IPS-NIHi7 (cell line): Measurements from ENCODE around the gene BASP1.
"Not testable (repeated sequence)": the region's sequence is repeated elsewhere in the genome, so short reads cannot be mapped to it uniquely, and the experiment has no call there.

ENCODE experiments used
- DNase-seq: peaks from one replicate; pipeline ENCODE4 v3.0.0; 2012; ENCODE audit warnings: mixed read lengths; ENCODE audit errors: extremely low spot score

BASP1 gene

DNA sequence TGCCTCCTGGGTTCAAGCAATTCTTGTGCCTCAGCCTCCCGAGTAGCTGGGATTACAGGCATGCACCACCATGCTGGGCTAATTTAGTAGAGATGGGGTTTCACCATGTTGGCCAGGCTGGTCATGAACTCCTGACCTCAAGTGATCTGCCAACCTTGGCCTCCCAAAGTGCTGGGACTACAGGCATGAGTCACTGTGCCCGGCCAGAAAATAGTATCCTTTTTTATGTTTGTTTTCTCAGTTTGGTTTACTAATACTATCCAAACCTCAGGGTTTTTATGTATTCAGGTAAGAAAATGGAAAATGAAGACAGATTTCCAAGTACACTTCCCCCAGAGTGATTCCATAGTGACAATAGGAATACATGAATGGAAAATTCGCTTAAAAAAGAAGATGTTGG lies 101.7 kb downstream of the BASP1 start:
- not testable (repeated sequence) for DNase-seq

DNA sequence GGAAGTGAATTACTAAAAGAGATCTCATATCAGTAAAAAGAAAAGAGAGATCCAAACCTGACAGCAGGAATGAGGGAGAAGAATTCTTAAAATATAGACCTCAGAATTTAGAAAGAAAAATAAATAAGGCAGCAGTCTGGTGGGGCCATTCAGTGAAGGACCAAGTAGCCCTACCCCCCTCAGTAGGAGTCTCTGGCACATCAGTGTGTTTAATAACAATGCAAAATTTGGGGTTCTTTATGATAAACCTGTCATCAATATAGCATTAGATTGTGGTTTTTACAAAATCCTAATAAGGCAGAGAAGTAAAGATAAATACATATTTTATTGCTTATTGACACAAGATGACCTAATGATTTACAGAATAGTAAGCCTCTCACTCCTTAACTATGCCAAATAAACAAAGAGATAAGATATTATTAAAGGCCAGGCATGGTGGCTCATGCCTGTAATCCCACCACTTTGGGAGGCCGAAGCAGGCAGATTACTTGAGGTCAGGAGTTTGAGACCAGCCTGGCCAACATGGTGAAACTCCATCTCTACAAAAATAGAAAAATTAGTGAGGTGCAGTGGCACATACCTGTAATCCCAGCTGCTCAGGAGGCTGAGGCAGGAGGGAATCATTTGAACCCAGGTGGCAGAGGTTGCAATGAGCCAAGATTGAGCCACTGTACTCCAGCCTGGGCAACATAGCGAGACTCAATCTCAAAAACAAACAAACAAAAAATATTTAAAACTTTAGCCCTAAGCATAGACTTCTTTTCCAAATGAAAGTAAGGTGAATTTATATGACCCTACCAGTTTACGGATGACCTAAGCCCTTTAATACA lies 108.6 kb downstream of the BASP1 start:
- no peak for DNase-seq
